GM19099 (cell line): ENCODE measurements around the gene LRRTM1.

Experiments used
- POLR2A ChIP-seq: IDR thresholded peaks from 3 replicates; pipeline ENCODE4 v1.6.1; 2011; ENCODE audit warnings: low read depth; ENCODE audit not compliant: insufficient read length; ENCODE audit errors: extremely low read depth

LRRTM1 gene, protein sequence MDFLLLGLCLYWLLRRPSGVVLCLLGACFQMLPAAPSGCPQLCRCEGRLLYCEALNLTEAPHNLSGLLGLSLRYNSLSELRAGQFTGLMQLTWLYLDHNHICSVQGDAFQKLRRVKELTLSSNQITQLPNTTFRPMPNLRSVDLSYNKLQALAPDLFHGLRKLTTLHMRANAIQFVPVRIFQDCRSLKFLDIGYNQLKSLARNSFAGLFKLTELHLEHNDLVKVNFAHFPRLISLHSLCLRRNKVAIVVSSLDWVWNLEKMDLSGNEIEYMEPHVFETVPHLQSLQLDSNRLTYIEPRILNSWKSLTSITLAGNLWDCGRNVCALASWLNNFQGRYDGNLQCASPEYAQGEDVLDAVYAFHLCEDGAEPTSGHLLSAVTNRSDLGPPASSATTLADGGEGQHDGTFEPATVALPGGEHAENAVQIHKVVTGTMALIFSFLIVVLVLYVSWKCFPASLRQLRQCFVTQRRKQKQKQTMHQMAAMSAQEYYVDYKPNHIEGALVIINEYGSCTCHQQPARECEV

DNA sequence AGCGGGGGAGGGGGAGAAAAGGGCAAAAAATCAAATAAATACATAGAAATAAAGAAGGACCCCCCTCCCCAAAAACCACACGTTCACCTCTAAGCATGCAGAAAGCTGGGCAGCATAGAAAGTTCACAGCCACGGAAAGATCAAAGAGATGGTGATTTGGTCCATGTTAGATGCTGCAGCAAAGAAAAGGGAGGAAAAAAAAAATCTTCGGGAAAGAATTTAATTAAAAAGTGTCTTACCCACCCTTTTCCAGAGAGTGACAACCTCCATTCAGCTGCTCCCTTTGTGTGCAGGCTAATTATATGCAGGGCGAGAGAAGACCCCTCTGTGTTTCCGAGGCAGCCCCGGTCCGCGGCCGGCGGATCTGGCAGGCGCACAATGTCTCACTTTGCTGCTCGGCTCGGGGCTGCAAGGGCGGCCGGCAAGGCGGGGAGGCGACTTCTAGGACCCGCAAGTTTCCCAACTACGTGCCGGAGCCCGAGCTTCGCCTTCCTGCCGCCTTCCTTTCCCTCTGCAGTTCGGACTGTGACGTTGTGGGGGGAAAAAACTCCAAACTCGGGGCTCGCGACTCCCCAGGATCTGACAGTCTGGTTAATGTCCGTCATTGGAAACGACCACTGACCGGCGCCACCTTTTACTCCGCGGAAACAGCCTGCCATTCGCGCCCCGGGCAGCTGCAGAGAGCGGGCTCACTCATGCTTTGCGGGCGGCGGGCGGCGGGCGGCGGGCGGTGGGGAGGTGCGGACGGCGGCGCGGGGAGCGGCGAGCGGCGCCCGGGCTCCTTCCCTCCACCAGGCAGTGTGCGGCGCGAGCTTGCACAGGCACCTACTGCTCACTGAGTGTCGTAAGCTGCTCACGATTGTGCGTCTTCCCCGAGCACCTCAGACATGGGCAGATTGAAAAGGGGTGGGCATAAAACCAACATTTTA lies at the start of gene LRRTM1:
TSS of gene LRRTM1 (minus strand) at position 844 of the 929 bp plus-strand sequence. CDS start 933 bp downstream, outside the sequence.
- no peak for TF ChIP-seq POLR2A

DNA sequence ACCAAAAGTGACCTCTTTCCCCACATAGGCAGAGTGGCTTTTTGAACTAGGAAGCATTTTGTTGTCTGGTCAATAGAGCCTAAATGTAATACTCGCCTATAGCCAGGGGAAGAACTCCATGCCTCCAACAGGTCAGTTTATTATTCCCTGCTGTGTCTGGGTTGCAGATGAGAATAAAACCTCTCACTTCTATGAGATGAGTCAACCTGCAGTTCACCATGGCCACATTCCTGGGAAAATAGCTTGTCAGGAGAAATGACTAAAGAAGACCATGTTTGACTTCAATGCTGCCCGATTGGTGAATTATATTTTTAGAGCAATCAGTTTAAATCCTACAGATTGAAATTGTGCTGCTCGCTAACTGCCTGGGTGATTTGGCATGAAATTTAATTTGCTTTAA lies 46.7 kb upstream of the LRRTM1 start:
- no peak for TF ChIP-seq POLR2A

DNA sequence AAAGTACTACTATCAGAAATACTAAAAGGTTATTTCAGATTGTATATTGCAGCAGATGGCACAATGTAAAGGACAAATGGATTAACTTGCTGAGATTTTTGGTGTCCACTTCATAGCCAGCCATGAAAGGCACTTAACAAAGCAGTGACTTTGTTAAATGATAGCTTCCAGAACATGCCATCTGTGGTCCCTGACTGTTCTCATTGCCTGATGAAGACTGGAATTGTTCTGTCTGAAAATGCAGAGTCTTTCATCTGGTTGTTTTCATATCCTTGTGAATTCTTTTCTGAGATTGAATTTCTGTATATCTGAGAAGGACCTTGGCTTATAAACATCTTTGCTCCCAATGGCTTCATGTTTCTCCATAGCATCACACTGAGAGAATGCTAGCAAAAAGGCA lies 44.4 kb upstream of the LRRTM1 start:
- no peak for TF ChIP-seq POLR2A

DNA sequence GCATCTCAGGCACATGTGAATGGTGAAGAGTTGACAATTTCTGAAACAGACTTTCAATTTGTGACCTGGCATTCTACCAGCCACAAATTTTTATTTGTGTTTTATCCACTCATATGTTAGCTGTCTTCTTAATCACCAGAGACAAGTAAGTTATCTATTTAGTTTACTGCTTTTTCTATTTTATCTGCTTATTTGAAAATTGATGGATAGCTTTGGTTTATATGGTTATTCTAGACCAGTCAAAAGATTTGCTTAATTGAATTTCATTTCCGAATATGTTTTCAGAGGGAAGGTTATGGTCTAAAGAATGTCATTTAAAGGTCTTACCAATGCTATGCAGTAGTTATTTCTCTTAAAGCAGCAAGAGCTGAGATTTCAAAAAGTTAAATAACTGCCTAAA lies 43.5 kb upstream of the LRRTM1 start:
- no peak for TF ChIP-seq POLR2A

DNA sequence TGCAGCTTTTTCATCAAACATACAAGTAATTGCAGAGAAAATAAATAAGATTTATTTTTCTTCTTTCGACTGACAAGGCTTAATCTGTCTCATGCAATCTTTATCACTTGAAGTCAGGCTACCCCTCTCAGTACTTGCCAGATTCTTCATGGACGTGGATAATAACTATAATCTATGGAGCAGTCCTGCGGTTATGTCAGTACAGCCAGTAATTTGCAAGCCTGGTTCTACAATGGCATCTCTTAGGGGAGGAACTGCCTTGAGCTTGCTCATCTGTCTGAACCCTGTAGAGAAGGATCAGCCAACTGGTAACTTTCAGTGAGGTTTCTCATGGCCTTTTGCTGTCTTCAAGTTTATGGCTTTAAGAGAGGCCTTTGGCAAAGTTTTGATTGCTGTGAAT lies 35.5 kb upstream of the LRRTM1 start:
- no peak for TF ChIP-seq POLR2A

DNA sequence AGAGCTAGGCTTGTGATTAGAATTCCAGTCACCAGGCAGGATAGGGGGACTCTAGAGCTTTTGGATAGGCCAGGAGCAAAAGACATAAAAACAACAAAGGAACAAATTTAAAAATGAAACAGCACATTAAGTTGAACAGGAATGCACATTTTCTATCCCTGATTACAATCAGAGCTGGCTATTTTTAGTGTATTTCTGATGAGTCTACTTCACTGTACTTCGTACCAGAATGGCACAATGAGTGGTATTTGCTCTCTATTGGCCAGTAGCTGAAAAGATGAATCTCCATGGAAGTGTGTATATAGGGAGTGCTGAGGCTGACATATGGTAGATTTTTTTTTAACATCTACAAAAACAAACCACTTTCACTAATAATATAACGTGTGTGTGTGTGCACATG lies 34.2 kb upstream of the LRRTM1 start:
- TF ChIP-seq POLR2A = no peak

DNA sequence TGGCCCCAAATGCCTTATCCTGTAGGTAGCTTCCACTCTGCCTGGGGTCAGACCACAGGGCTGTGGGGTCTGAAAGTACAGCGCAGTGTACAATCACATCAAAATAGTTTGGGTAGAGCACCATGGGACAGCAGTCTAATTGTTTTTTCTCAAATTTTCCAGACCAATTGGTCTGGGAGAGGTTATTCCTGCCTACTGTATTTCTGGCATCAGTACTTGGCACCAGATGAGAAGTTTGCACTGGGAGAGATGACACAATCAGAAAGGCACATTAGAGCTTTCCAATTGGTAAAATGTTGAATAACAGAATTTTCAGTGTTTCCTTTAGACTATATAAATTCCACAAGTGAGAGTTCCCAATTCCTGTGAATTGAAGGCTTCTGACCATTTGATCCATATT lies 30.9 kb upstream of the LRRTM1 start:
- TF ChIP-seq POLR2A = no peak

DNA sequence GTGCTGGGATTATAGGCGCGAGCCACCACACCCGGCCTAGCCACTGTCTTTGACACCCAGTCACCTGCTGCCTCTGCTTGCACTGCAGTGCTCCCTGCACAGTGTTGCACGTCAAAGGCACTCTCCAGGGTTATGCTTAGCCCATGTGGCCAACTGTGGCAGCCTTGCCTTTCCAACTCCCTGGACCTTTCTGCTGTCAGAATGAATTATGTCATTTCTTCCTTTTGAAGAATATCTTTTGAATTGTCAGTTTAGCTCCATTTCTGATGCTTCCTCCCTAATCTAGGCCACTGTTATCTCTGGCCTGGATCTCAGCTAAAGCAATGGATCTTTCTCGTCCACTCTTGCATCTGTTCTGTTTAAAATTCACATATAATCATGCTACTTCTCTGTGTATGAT lies 29.3 kb upstream of the LRRTM1 start:
- TF ChIP-seq POLR2A = no peak

DNA sequence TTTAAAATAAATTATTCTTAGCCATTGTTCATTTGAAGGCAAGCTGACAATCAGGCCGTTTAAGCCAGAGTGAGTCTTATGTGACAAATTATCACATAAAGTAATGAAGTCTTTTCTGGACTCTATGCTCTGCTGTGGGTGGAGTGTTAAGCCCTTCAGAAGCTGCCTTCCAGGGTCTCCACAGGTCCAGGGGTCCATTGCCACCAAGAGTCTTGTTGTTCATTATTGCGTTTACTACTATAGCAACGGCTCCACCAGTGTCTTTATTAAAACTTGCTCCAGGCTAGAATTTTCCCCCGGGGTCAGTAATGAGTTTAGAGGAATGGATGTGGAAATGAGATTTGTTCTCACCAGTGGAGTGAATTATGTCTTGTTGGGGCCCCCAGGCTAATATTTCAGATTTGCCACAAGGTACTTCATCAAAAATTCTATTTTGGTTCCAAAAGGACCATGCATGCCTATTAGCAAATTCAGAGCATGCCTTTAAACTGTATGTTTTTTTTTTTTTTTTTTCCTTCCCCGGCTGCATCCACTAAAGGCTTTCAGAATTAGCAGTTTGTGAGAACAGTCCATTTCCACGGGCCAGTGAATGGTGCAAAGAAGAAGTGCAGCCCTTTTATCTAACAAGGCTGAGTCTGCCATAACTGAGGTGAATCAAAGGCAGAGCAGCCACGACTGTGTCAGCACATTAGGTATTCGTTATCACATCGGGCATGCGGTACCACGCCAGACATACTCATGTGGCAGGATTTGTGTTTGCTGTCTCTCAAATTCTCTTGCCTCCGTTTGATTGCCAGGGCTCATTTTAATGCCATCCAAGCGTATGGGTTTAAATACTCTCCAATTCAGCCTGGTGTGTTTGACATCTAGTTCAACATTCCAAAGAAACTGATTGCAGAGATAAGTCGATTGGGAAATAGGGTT lies 26.2 kb upstream of the LRRTM1 start:
- TF ChIP-seq POLR2A = no peak

DNA sequence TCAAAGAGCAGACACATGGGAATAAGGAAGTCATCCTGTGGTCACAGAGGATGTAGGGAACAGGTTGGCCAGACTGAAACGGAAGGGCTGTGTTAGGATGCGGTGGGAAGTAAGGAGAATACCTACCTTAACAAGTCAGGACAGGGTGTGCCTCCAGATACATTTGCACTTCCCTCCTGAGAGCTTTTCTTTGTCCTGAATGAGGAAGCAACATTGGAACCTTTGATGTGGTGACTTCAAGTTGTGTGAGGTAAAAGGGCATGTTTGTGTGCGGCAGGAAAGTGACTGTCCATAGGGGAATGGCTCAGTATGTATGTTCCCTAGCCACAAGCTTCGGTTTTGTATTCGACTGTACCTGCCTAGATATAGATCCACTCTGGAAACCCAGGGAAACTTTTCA lies 24.9 kb upstream of the LRRTM1 start:
- no peak for TF ChIP-seq POLR2A

DNA sequence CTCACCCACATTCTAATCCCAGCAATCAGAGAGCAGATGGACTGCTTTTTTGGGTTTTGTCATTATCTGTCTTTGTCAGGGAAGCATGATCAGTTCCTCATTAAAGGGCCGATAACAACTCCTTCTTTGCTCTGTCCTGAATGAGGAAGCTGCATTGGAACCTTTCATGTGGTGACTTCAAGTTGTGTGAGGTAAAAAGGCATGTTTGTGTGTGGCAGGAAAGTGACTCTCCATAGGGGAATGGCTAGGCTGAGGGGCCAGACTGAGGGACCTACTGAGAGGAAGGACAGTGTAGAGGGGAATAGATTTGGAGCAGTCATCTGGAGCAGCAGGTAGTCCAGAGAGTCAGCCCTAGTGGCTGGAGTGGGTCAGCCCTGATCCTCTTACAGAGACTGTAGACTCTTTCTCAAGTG lies 23.6 kb upstream of the LRRTM1 start:
- no peak for TF ChIP-seq POLR2A

DNA sequence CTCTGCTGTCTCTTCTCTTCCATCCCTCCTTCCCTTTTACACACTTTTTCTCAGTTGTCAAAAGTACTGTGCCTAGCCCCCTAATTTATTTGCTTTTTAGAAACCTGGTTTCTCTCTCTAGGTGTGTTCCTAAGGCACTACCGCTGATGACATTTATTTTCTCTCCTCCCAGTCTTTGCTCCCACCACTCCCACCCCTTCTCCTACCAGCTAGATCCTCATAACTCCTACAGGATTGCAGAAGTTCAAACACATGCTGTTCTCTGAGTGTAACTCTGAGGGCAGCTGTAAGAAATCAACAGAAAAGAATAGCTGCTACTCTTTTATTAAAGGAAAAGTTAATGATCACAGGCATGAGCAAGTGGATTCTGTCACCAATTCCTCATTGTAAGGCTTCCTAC lies 22.3 kb upstream of the LRRTM1 start:
- no peak for TF ChIP-seq POLR2A

DNA sequence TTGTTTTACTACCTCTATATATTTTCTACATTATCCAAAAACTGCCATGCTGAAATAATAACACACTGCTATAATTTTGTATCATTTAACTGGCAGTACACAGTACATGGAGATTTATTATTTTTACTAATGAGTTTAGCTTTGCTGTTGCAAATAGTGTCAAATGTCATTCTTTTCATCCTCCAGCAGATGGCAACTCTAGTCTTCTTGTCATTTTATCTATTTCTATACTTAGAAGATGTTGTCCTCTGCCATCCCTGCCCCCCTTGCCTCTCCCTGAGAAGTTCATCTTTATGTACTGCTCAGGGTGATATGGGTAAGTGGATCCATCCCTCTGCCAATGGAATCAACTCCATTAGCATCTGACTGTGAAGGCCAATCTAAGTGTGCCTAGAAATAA lies 21.7 kb upstream of the LRRTM1 start:
- no peak for TF ChIP-seq POLR2A

DNA sequence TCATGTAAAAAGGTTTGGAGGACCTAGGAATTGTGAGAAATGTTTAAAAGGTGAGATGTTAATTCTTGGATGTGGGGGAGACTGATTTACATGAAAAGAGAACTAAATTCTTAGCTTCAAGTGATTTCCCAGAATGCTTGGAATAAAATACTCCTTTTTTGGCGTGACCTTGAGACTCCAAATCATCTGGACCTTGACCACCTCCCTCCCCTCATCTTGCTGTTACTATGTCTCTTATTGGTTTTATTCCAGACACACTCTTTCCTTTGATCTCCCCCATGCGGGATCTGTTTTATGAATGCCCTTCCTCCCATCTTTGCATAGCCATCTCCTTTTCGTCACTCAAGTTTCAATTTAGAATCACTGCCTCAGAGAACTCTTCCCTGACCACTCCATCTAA lies 20.0 kb upstream of the LRRTM1 start:
- no peak for TF ChIP-seq POLR2A

DNA sequence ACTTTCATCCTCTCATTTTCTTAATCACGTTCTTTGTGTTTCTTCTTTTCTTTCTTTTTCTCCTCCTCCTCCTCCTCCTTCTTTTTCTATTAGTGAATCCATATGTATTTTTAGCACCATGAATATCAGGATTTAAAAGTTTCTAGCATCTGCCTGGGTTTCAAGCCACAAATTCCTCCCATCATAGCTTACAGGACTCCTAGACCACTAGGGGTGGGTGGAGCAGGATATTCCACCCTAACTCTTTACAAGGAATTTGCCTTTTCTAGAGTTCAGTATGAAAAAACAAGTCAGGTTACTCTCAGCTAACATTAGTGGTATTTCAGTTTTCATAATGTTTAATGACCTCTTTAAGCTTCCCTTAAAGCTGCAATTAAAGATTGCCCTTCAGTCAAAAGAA lies 19.1 kb upstream of the LRRTM1 start:
- no peak for TF ChIP-seq POLR2A

DNA sequence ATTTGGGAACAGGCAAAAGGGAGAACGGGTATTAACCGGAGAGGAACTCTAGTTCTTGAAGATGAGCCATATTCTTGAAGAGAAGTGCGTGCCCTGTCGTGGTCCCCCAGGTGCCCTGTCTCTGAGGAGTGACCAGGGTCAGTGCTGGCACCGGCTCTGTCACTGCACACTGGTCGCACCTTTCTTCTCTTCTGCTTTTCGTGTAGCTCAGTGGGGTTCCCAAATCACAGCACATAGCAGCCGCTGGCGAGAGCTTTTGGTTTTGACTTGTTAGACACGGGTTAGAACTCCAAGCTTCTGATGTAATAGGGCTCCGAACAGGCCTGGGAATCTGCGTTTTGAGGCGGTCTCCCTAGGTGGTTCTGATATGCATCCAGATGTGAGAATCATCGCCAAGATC lies 18.4 kb upstream of the LRRTM1 start:
- no peak for TF ChIP-seq POLR2A
